ENCODE results near the gene CYP3A5. TPM values are rescaled to one million over a fixed set of nuclear protein-coding genes. Genes with fewer than 3 reads are reported as not detected.

The CYP3A5 gene
- total RNA-seq, 1 experiment from 2014 or later: not detected

- no peak overlapping the region for H3K27ac ChIP-seq (ENCODE audit: low read length)
- no peaks in the 10 kb centered on the region for H3K9me3 ChIP-seq (ENCODE audit: low read length)
- H3K27me3 ChIP-seq (ENCODE audit: low read length): no peaks in the 10 kb centered on the region
- no peak overlapping the region for H2AFZ ChIP-seq (ENCODE audit: low read length)
- BruUV-seq (replicated peaks): no TSS peak
- H4K20me1 ChIP-seq (ENCODE audit: low read length): no peaks in the 10 kb centered on the region
- DNase-seq: no peak
- ChIA-PET POLR2A (ENCODE audit: unreplicated experiment) (no interaction called here), CTCF (no interaction called here)
- no peak overlapping the region for H3K4me2 ChIP-seq (ENCODE audit: low read length)
- no peaks in the 10 kb centered on the region for H3F3A ChIP-seq (ENCODE audit: low read length, unreplicated experiment)
- peaks cover 6% of the 10 kb centered on the region for H3K4me1 ChIP-seq (ENCODE audit: insufficient read depth, low read length)
- ATAC-seq: no peak
- no peak overlapping the region for H3K4me3 ChIP-seq (ENCODE audit: low read length)
- peaks cover 14% of the 10 kb centered on the region for H3K79me2 ChIP-seq (ENCODE audit: low read length)
- intact Hi-C loops (cut with micrococcal nuclease): no loop called here
- no peaks in the 10 kb centered on the region for H3K9me2 ChIP-seq (replicated peaks; ENCODE audit: low read length)
- H3K36me3 ChIP-seq (ENCODE audit: low read depth, low read length): peaks cover 69% of the 10 kb centered on the region
- TF ChIP-seq, protein P1, sequence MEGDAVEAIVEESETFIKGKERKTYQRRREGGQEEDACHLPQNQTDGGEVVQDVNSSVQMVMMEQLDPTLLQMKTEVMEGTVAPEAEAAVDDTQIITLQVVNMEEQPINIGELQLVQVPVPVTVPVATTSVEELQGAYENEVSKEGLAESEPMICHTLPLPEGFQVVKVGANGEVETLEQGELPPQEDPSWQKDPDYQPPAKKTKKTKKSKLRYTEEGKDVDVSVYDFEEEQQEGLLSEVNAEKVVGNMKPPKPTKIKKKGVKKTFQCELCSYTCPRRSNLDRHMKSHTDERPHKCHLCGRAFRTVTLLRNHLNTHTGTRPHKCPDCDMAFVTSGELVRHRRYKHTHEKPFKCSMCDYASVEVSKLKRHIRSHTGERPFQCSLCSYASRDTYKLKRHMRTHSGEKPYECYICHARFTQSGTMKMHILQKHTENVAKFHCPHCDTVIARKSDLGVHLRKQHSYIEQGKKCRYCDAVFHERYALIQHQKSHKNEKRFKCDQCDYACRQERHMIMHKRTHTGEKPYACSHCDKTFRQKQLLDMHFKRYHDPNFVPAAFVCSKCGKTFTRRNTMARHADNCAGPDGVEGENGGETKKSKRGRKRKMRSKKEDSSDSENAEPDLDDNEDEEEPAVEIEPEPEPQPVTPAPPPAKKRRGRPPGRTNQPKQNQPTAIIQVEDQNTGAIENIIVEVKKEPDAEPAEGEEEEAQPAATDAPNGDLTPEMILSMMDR (conservative IDR thresholded peaks at IDR 0.05; ENCODE audit: low read depth, low read length): no peak
- no peak for TF ChIP-seq EZH2phosphoT487 (IDR thresholded peaks at IDR 0.05; ENCODE audit: borderline replicate concordance, low read length)
- no peak for TF ChIP-seq EZH2 (IDR thresholded peaks at IDR 0.05; ENCODE audit: low read length, unreplicated experiment)
- no peak overlapping the region for H3K9ac ChIP-seq (ENCODE audit: low read length)
These were observed 55.9 kb downstream of the CYP3A5 start for GRCh38 chr7:99623702-99624447.

DNA sequence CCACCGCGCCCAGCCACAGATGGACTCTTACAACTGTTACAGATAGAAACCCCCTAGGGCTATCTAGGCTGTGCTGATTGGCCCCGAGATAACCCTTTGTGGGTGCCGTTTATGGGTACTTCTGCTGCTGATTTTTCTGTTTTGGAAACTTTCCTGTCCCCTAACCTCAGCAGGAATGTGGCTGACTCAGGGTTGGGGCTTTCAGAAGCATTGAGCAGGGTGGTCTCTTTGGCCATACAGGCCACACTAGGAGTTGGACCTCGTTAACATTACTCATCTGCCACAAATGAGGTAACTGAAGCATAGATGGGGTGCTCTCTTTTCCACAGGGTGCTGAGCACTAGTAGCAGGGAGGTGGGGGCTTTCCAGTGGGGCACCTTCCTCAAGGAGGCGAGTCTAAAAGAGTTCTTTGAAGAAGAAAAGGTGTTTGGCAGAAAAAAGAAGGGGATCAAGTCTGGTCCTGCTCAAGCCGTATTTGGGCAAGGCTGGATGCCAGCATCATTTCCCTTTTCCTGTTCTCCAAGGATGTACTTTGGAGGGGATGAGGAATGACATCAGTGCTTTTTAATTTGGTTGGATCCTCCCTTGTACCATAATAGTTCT, 56.6 kb downstream of the CYP3A5 start:
- H3K4me3 ChIP-seq (ENCODE audit: low read length): no peak overlapping the region
- no peaks in the 10 kb centered on the region for H3K9me2 ChIP-seq (replicated peaks; ENCODE audit: low read length)
- DNase-seq: no peak
- intact Hi-C loops (cut with micrococcal nuclease): no loop called here
- H3K9me3 ChIP-seq (ENCODE audit: low read length): no peaks in the 10 kb centered on the region
- no peak for TF ChIP-seq EZH2phosphoT487 (IDR thresholded peaks at IDR 0.05; ENCODE audit: borderline replicate concordance, low read length)
- TF ChIP-seq EZH2 (IDR thresholded peaks at IDR 0.05; ENCODE audit: low read length, unreplicated experiment): no peak
- TF ChIP-seq, protein P1 (conservative IDR thresholded peaks at IDR 0.05; ENCODE audit: low read depth, low read length): no peak
- BruUV-seq (replicated peaks): no TSS peak
- POLR2A ChIA-PET (ENCODE audit: unreplicated experiment): no interaction called here
- no peak for ATAC-seq
- peaks cover 13% of the 10 kb centered on the region for H3K4me1 ChIP-seq (ENCODE audit: insufficient read depth, low read length)
- peaks cover 18% of the 10 kb centered on the region for H3K79me2 ChIP-seq (ENCODE audit: low read length)
- H2AFZ ChIP-seq (ENCODE audit: low read length): no peak overlapping the region
- H3K9ac ChIP-seq (ENCODE audit: low read length): no peak overlapping the region
- no peaks in the 10 kb centered on the region for H3F3A ChIP-seq (ENCODE audit: low read length, unreplicated experiment)
- CTCF ChIA-PET: no interaction called here
- no peaks in the 10 kb centered on the region for H4K20me1 ChIP-seq (ENCODE audit: low read length)
- H3K4me2 ChIP-seq (ENCODE audit: low read length): no peak overlapping the region
- no peaks in the 10 kb centered on the region for H3K27me3 ChIP-seq (ENCODE audit: low read length)
- H3K36me3 ChIP-seq (ENCODE audit: low read depth, low read length): peaks cover 69% of the 10 kb centered on the region
- no peak overlapping the region for H3K27ac ChIP-seq (ENCODE audit: low read length)

DNA sequence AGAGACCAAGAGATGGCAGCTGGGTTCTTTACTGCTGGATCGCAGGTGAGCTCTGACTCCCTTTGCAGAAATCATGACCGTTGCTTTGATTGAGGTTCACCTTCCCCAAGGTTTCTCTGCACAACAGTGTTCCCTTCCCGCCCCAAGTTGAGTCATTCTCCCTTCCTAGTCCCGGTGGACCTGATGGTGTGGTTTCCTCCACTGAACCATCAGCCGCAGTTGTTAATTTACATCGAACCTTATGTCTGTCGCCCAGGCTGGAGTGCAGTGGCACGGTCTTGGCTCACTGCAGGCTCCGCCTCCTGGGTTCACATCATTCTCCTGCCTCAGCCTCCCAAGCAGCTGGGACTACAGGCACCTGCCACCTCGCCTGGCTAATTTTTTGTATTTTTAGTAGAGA, 57.2 kb downstream of the CYP3A5 start:
- ATAC-seq (no peak), DNase-seq (no peak)
- H3K27me3 ChIP-seq (ENCODE audit: low read length): no peaks in the 10 kb centered on the region
- peaks cover 24% of the 10 kb centered on the region for H3K79me2 ChIP-seq (ENCODE audit: low read length)
- no TSS peak for BruUV-seq (replicated peaks)
- no peaks in the 10 kb centered on the region for H3F3A ChIP-seq (ENCODE audit: low read length, unreplicated experiment)
- intact Hi-C loops (cut with micrococcal nuclease): no loop called here
- ChIA-PET CTCF (no interaction called here), POLR2A (ENCODE audit: unreplicated experiment) (no interaction called here)
- no peak overlapping the region for H2AFZ ChIP-seq (ENCODE audit: low read length)
- no peak overlapping the region for H3K27ac ChIP-seq (ENCODE audit: low read length)
- TF ChIP-seq EZH2 (IDR thresholded peaks at IDR 0.05; ENCODE audit: low read length, unreplicated experiment) (no peak), EZH2phosphoT487 (IDR thresholded peaks at IDR 0.05; ENCODE audit: borderline replicate concordance, low read length) (no peak)
- TF ChIP-seq, protein P1 (conservative IDR thresholded peaks at IDR 0.05; ENCODE audit: low read depth, low read length): no peak
- H3K4me2 ChIP-seq (ENCODE audit: low read length): no peak overlapping the region
- H3K9me3 ChIP-seq (ENCODE audit: low read length): no peaks in the 10 kb centered on the region
- H3K9me2 ChIP-seq (replicated peaks; ENCODE audit: low read length): no peaks in the 10 kb centered on the region
- no peaks in the 10 kb centered on the region for H4K20me1 ChIP-seq (ENCODE audit: low read length)
- peaks cover 19% of the 10 kb centered on the region for H3K4me1 ChIP-seq (ENCODE audit: insufficient read depth, low read length)
- peaks cover 69% of the 10 kb centered on the region for H3K36me3 ChIP-seq (ENCODE audit: low read depth, low read length)
- H3K9ac ChIP-seq (ENCODE audit: low read length): no peak overlapping the region
- no peak overlapping the region for H3K4me3 ChIP-seq (ENCODE audit: low read length)

All from PC-3 (cell line).